ENCODE measurements around the gene MAP3K5. TPM values are rescaled to one million over a fixed set of nuclear protein-coding genes. Genes with fewer than 3 reads are reported as not detected.

Gene MAP3K5
- total and polyA plus RNA-seq, 2 donors (not counting 1 experiment from before 2014, with no cell fraction given), result 10.9 to 62.6 TPM

DNA sequence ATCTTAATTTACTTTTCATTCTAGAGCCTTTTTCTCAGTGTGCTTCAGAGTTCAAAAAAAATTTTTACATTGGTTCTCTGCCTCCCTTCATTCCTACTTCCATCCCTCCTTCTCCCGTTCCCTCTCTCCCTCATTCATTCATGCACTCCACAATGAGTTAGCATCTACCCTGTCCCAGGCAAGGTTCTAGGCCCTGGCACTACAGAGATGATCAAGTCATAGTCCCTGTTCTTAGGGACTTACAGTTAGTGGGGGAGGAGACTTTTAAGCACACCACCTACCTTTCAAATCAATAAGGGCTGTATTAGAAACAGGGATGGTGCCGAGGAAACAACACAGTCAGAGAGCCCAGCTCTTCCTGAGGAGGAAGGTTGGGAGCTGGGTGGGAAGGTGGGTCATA, 40.3 kb downstream of the MAP3K5 start:
- no peak overlapping the region for H2AFZ ChIP-seq (ENCODE audit: low read length)
- H3K27ac ChIP-seq (ENCODE audit: insufficient read depth, low read length), result no peak overlapping the region
- H3K36me3 ChIP-seq (ENCODE audit: control insufficient read depth, insufficient read depth, low read length), result no peaks in the 10 kb centered on the region
- no peaks in the 10 kb centered on the region for H3K27me3 ChIP-seq (ENCODE audit: control insufficient read depth, insufficient read depth, low read length)
- H3K79me2 ChIP-seq (ENCODE audit: control insufficient read depth, insufficient read depth, low read length), result peaks cover 26% of the 10 kb centered on the region
- peak overlapping the region; percentile 76 for H3K4me2 ChIP-seq (ENCODE audit: extremely low read depth, insufficient read depth, low read length)
- H3K4me1 ChIP-seq (ENCODE audit: control insufficient read depth, extremely low read depth, insufficient read depth, low read length), result peaks cover 2% of the 10 kb centered on the region
- no peak overlapping the region for H3K4me3 ChIP-seq (replicated peaks in 1 of 4; ENCODE audit: control extremely low read depth in 1 of 4, insufficient read depth in 1 of 4, low read depth in 3 of 4, low read length in 4 of 4)
- TF ChIP-seq CTCF (conservative IDR thresholded peaks at IDR 0.05 in 1 of 2, IDR thresholded peaks at IDR 0.05 in 1 of 2; ENCODE audit: low read depth in 1 of 2, low read length in 2 of 2) (no peak), EZH2 (IDR thresholded peaks at IDR 0.05; ENCODE audit: low read length, missing control alignments) (no peak)
- DNase-seq (ENCODE audit: low read depth in 2 of 2), result no peak
- H4K20me1 ChIP-seq (ENCODE audit: control insufficient read depth, extremely low read depth, insufficient read depth, low read length), result no peaks in the 10 kb centered on the region
- no peak overlapping the region for H3K9ac ChIP-seq (ENCODE audit: insufficient read depth, low read length)
- no peaks in the 10 kb centered on the region for H3K9me3 ChIP-seq (ENCODE audit: control insufficient read depth, insufficient read depth, low read depth, low read length)

- Histone ChIP-seq H3K79me2 (ENCODE audit: control insufficient read depth, insufficient read depth, low read length) (peaks cover 23% of the 10 kb centered on the region), H3K9ac (ENCODE audit: insufficient read depth, low read length) (no peak overlapping the region), H2AFZ (ENCODE audit: low read length) (no peak overlapping the region), H3K27ac (ENCODE audit: insufficient read depth, low read length) (no peak overlapping the region), H3K36me3 (ENCODE audit: control insufficient read depth, insufficient read depth, low read length) (no peaks in the 10 kb centered on the region), H4K20me1 (ENCODE audit: control insufficient read depth, extremely low read depth, insufficient read depth, low read length) (no peaks in the 10 kb centered on the region), H3K9me3 (ENCODE audit: control insufficient read depth, insufficient read depth, low read depth, low read length) (no peaks in the 10 kb centered on the region), H3K4me3 (replicated peaks in 1 of 4; ENCODE audit: control extremely low read depth in 1 of 4, insufficient read depth in 1 of 4, low read depth in 3 of 4, low read length in 4 of 4) (peak overlapping the region in 1 of 4 experiments; percentile 18), H3K4me1 (ENCODE audit: control insufficient read depth, extremely low read depth, insufficient read depth, low read length) (peaks cover 2% of the 10 kb centered on the region), H3K4me2 (ENCODE audit: extremely low read depth, insufficient read depth, low read length) (peak overlapping the region; percentile 47), H3K27me3 (ENCODE audit: control insufficient read depth, insufficient read depth, low read length) (no peaks in the 10 kb centered on the region)
- peak in 1 of 2 donors; percentile 49 for DNase-seq (ENCODE audit: low read depth in 2 of 2)
- TF ChIP-seq EZH2 (IDR thresholded peaks at IDR 0.05; ENCODE audit: low read length, missing control alignments) (no peak), CTCF (conservative IDR thresholded peaks at IDR 0.05 in 1 of 2, IDR thresholded peaks at IDR 0.05 in 1 of 2; ENCODE audit: low read depth in 1 of 2, low read length in 2 of 2) (no peak)
Observed at GRCh38 chr6:136751522-136751956, 40.7 kb downstream of the MAP3K5 start.

DNA sequence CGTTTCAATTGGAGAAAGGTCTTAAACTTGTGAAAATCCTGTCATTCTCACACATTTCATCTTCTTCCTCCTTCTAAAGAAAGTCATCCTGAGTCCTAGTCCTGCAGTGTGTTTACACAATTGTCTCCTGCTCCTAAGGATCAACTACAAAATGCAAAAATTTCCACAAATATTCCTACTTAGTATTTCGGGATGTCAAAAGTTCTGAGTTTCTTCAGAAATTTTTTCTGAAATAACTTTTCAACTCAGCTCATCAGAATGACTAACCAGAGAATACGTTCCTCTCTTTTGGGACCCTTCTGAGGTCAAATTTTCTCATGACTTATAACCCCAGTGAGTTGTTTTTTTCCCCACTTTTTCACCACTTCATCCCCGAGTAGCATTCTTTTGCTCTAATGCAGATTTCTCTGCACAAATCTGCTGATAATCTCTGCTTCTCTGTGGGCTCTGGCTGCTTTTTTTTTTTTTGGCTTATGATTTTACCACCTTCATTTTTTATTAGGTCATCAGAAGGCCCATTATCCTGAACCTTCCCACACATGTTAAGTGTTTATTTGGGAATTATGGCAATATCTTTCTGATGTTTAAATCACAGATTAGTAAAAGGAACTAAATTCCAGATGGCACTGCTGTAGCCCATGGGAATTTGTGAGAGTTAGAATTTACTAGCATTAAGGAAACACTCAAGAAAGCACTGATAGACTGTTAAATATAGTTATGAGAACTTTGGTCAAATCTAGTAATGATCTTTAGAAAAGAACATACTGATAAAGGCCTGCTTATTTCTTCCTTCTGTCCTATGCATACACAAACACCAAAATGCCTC, 41.4 kb downstream of the MAP3K5 start:
- peak overlapping the region in 1 of 4 experiments; percentile 18 for H3K4me3 ChIP-seq (replicated peaks in 1 of 4; ENCODE audit: control extremely low read depth in 1 of 4, insufficient read depth in 1 of 4, low read depth in 3 of 4, low read length in 4 of 4)
- H2AFZ ChIP-seq (ENCODE audit: low read length), result no peak overlapping the region
- H3K4me2 ChIP-seq (ENCODE audit: extremely low read depth, insufficient read depth, low read length), result peak overlapping the region; percentile 47
- H3K79me2 ChIP-seq (ENCODE audit: control insufficient read depth, insufficient read depth, low read length), result peaks cover 23% of the 10 kb centered on the region
- no peaks in the 10 kb centered on the region for H3K27me3 ChIP-seq (ENCODE audit: control insufficient read depth, insufficient read depth, low read length)
- no peak overlapping the region for H3K9ac ChIP-seq (ENCODE audit: insufficient read depth, low read length)
- H3K4me1 ChIP-seq (ENCODE audit: control insufficient read depth, extremely low read depth, insufficient read depth, low read length), result peaks cover 2% of the 10 kb centered on the region
- no peak for TF ChIP-seq CTCF (conservative IDR thresholded peaks at IDR 0.05 in 1 of 2, IDR thresholded peaks at IDR 0.05 in 1 of 2; ENCODE audit: low read depth in 1 of 2, low read length in 2 of 2)
- no peak overlapping the region for H3K27ac ChIP-seq (ENCODE audit: insufficient read depth, low read length)
- H4K20me1 ChIP-seq (ENCODE audit: control insufficient read depth, extremely low read depth, insufficient read depth, low read length), result no peaks in the 10 kb centered on the region
- DNase-seq (ENCODE audit: low read depth in 2 of 2), result no peak
- no peaks in the 10 kb centered on the region for H3K36me3 ChIP-seq (ENCODE audit: control insufficient read depth, insufficient read depth, low read length)
- no peaks in the 10 kb centered on the region for H3K9me3 ChIP-seq (ENCODE audit: control insufficient read depth, insufficient read depth, low read depth, low read length)
